DLD1 (cell line): ENCODE results near the gene MCEE.
"Not testable (repeated sequence)": the region's sequence is repeated elsewhere in the genome, so short reads cannot be mapped to it uniquely, and the experiment has no call there.

Source experiments
- in situ Hi-C: cut with HindIII; loops from 2 replicates; pipeline ENCODE4 v1.10.0; 2017; ENCODE audit warnings: low sequenced_read_pairs

MCEE gene

DNA sequence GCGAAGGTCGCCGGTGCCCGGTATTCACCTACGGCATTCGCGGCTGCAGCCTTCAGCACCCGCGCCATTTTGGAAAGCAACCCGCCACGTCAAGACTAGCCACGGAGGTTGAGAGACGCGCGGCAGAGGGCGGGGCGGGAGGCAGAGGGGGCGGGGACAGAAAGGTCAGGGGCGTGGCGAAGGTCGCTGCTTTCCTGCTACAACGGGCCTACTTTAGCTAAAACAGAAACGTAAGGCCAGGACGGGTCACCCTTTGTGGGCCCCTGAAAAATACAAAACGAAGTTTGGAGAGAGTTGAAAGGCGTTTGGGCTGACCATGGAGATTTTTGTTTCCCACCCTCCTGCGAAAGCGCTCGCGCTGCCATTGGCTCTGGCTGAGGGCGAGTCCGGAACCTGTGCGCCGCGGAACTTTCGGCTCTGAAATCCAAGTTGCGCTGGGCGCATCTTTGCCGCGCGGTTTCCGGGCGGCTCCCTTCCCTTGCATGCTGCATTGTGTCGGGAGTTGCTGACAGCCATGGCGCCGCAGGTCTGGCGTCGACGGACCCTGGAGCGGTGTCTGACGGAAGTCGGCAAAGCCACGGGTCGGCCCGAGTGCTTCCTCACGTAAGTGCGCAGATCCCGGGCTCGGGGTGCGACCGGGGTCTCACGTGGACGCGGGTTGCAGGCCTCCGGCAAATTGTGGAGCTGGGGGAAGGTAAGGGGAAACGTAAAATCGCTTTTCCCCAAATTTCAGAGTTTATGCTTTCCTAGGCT lies at the start of gene MCEE, which contains the start of gene MPHOSPH10:
Gene MCEE (minus strand): TSS at position 78 of the 753 bp plus-strand sequence. CDS start 10 bp downstream, at position 68.
Gene MPHOSPH10 (plus strand): TSS at position 483 of the 753 bp plus-strand sequence. CDS start 32 bp downstream, at position 515.
- in situ Hi-C loops: no loop called here

DNA sequence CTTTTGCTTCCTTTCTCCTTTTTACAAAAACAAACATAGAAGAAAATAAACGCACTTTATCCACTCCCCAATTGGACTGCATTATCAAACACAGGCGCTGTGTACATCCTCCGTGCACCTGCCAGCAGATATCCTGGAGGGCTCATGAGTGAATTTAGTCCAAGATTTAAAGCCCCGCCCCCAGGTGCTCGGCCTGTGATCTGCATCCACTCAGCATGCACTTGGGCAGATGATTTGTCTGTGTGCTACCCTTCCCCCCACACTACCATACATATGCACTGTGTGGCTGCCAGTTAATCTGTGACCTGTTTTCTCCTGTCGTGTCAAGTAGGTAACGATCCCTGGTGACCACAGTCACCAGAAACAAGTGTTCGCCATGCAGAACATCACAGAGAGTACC lies 48.8 kb upstream of the MCEE start:
- in situ Hi-C loops: not testable (repeated sequence)

DNA sequence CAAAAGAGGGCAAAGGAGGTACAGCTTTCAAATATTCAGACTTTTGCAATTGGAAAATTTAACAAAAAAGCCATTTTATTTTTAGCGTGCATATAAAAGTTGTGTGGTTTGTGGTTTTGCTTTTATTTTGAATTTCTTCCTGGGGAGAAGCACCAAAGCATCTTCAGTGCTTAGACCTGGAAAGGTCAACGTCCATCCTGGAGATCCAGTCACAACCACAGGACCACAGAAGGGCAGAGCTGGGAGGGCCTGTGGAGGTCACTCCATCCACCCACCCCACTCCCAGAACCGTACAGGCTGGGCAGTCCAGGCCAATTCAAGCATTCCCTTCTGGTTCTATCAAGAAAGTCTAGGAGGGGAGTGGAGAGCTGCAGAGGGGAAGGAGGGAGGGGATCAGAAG lies 44.2 kb upstream of the MCEE start:
- in situ Hi-C loops: no loop called here

DNA sequence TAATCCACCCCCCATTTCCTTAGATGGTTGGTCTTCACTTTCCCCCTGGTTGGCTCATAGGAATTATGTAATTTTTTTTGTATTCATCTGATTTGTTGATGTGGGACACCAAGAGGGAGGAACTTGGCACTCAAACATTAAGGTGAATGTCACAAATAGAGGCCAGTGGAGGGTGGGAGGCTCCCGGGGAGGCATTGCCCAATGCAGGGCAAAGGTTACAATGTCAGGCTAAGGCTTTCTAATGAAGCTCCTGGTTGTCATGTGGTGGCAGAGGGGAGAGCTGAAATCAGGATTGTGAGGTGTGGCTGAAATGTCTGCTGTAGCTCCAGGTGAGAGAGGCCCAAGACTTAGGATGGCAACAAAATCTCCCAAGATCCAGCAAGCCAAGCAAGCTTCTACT lies 43.1 kb upstream of the MCEE start:
- in situ Hi-C loops: no loop called here

DNA sequence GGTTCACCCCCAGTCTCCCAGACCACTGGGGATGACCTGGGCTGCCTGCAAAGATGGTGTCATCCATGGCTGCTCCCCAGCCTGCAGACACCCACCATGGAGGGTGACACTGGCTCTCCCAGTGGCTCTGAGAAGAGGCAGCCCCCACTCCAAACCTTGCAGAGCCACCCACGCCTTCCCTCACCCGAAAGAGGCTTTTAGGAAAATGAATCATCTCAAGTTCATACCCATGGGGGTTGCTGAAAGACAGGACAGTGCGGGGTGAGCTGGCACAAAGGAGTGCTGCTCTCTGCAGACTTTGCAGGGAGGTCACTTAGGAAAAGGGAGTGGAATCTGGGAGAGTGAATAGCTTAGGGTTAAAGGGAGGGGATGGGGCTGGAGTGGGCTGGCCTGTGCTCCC lies 36.8 kb upstream of the MCEE start:
- in situ Hi-C loops: no loop called here

DNA sequence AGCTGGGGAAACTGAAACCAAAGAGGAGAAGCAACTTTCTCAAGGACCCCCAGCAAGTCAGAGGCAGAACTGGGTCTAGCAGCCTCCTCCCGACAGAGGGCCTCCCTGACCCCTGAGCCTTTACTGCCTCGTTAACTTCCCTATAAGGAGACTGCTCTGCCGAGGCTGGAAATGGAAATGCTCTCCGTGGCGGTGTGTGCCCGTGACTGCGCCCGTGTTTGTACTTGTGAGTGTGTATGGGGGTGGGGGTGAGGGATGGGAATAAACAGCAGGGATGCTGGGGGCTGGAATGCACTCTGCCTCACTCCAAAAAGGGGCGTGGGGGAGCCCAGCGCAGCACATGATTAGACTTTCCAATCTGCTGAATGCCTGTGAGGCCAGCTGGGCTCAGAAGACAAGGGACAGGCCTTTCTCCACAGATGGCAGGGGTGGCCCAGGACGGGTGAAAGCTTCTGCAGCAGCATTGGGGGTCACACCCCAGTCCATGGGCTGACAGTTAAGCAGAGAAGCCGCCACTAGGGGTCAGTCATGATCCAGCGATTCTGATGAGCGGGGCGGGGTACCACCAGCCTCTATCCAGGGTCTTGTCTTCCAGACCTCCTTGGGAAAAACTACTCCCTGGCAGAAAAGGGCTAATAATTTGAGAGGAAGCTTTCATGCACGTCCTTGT lies 27.2 kb upstream of the MCEE start:
- in situ Hi-C loops: no loop called here

DNA sequence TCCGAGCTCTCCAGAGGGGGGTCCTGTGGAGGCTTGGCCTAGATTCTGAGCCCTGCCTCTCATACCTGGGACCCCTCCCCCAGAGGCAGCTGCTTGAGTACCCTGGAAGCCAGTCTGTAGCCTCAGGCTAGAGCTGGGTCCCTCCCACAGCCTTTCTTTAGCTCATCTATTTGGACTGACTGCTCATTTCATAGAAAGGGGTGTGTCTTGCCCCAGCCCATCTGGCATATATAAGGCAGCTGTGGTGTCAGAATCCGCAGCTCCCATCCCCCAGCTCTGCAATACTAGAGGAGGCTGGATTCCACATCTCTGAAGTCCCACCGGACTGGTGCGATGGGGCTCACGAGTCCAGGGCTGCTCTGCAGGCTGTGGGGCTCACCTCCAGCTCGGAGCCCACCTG lies 26.5 kb upstream of the MCEE start:
- in situ Hi-C loops: no loop called here

DNA sequence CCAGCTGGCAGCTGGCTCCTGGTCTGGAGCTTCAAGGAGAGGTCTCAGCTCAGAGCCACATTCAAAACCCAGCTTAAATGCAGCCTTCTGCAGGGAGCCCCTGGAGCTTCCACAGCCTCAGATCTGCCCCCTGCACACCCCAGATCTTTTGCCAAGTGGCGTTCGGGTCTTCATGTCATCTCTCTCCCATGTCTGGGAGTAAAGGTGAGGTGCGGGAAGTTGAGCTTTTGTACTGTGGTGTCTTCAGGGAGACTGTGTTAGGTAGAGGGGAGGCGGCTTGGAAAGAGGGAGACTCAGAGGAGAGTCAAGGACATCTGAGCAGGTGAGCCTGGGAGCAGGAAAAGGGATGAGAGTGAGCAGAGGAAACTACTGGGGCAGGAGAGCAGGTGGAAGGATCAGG lies 25.8 kb upstream of the MCEE start:
- in situ Hi-C loops: no loop called here

DNA sequence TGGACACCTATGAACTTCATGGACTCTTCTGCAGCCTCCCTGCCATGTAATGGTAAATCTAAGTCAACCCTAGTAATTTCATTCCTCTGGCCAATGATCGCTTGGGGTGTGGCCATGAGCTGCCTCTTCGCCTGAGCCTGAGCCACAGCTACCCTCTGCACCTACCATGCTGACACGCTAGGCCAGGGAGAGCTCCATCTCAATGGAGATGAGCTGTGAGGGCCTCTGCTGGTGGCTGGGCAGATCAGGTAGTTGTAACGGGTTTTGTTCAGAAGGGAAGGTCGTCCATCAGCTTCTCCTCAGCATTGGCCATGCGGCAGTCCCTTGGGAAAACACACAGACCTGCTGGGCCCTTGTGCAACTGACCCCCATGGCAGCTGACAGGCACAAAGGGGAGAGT lies 24.8 kb upstream of the MCEE start:
- in situ Hi-C loops: no loop called here

DNA sequence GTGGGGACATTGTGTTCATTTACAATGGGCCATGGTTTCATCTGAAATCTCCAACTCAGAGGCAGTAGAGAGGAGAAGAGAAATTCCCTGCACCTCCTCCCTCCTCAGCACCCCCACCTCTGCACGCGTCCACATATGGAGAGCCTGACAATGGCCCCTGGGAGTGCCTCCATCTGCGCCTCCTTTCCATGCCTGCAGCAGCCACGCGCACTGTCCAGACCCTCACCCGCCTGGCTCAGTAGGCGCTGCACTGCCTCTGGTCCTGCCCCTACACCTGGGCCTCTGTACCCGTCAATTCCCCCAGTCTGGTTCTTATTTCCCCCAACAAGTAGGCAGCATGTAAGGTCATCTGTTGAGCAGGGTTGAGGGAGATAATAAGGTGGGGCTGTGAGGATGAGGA lies 24.2 kb upstream of the MCEE start:
- in situ Hi-C loops: no loop called here

DNA sequence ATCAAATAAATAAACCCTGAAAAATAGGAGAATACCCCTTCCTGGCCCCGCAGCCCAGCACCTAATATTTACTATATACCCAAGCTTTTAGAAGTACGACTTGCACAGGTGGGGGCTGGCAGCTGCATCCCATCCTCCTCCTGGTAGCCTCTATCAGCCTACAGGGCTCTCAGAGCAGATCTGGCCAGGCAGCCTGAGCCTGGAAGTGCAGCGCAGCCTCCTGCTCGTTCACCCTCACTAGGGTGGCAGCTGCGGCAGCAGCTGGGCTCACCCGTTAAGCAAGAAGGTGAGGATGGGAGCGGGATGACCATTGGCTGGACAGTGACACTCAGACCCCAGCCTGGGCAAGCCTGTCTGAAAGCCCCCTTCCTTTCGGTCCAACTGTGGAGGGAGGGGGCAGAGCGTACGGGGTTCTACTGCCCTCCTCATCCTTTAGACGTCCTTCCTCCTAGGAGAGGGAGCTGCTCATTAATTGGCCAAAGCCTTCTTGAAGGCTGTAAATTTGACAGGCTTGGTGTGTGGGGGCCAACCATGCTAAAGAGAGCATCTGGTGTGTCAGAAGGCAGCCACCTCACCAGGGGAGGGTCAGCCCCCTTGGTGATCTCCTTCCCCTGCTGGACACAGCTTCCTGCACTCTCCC lies 23.7 kb upstream of the MCEE start:
- in situ Hi-C loops: no loop called here

DNA sequence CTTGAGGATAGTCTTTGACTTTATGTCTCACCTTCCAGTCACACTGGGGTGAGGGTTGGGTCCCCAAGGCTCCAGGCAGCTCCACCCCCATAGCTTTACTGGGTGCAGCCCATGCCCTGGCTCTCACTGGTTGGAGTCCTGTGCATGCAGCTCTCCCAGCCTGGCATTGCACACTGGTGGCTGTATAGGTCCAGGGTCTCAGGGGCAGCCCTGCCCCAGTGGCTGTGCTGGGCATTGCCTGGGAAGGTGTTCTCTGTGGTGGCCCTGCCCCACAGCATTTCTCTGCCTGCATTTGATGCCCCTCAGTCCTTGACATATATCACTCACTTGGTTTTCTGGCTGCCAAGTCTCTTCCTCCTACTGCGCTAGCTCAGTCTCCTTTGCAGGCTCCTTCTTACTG lies 21.6 kb upstream of the MCEE start:
- in situ Hi-C loops: no loop called here

DNA sequence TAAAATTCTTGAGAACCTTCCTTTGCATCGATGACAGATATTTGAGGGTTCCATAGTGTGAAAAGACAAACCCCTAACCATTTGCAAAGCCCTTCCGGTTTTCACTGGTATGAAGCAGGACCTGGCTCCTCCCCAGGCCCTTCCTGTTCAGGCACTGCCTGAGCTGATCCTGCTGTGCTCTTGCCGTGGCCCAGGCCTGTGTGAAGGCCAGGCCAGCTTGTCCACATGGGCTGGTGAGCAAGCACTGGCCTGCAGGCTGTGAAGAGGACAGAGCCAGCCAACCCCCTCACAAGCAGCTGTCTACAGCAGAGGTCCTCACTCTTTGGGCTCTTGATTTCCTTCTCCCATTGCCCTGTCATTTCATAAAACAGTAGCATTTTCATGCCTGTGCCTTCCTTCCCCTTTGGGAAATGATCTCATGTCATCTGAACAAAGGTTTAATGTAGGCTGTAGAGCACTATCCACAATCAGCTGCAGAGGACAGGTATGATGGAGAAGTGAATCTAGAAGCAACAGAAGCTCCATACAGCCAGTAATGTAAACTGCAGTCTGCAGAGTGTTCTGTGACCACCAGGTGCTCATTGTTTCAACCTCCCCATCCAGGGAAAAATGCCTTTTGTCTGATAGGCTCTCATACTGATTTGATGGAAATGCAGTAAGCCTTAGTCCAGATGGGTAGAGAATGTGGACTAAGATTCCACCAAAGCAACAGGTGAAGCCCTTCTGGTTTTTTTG lies 20.2 kb upstream of the MCEE start:
- in situ Hi-C loops: no loop called here

DNA sequence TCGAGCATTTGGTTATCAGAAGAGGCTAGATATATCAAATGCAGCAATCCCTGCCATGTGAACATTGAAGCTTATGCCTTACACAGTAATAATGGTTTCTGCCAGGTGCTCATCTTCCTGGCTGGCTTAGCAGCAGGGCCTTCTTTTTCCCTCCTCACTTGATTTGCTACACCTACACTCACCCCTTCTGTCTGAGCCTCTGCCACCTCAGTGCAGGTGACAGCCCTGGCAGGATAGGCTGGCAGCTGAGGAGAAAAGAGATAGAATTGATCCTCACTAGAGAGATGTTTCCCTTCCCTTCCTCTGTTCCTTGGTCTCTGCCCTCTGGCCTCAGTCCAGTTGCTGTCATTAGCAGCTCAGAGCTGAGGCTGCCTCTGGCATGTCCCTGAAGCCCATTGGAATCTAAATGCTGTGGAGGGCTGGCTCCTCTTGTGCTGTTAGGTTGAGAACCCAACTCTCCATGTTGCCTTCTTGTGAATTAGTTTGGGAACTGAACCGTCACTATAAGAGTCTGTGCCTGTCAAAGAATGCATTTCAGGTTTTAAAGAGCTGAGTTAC lies 18.6 kb upstream of the MCEE start:
- in situ Hi-C loops: loop anchor here (10.0 kb wide), 1 partner anchor 246 kb away; no protein-coding TSS in a partner anchor

DNA sequence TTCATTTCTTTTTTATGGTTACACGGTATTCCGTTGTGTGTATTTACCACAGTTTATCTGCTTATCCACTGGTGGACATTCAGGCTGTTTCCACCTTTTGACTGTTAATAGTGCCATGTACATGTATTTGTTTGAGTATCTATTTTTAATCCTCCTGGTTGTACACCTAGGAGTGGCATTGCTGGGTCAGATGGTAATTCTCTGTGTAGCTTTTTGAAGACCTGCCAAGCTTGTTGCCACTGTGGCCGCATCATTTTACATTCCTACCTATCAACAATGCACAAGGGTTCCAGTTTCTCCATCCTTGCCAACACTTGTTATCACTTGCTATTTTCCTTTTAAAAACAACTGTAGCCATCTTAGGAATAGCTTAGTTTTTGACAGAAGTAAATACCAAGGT lies 13.8 kb upstream of the MCEE start:
- in situ Hi-C loops: loop anchor here (10.0 kb wide), 1 partner anchor 251 kb away; no protein-coding TSS in a partner anchor

DNA sequence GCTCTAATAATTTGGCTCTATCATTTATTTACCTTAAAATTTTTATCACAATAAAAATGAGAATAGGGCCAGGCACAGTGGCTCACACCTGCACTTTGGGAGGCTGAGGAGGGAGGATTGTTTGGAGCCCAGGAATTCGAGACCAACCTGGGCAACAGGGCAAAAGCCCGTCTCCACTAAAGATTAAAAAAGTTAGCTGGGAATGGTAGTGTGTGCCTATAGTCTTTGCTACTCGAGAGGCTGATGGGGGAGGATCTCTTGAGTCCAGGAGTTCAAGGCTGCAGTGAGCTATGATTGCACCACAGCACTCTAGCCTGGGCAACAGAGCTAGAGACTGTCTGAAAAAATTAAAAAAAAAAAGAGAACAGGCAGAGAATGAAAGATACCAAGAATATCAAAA lies 6.1 kb upstream of the MCEE start:
- in situ Hi-C loops: no loop called here

DNA sequence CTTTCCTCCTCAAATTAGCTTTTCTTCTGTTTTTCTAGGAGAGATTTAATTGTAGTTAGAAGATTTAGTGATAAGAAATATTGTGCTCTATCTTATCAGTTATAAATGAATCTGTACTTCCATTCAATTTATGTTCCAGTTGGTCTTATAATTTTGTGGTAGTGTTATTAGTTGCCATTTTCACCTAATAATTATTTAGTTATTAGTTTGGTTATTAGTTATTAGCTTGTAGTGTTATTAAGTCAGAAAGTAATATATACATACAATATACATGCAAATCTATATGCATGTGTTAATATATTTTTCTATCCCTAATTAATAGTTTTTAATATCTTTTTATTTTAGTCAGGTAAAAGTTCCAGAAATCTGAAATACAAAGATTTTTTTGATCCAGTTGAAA lies 3.6 kb upstream of the MCEE start:
- in situ Hi-C loops: no loop called here

DNA sequence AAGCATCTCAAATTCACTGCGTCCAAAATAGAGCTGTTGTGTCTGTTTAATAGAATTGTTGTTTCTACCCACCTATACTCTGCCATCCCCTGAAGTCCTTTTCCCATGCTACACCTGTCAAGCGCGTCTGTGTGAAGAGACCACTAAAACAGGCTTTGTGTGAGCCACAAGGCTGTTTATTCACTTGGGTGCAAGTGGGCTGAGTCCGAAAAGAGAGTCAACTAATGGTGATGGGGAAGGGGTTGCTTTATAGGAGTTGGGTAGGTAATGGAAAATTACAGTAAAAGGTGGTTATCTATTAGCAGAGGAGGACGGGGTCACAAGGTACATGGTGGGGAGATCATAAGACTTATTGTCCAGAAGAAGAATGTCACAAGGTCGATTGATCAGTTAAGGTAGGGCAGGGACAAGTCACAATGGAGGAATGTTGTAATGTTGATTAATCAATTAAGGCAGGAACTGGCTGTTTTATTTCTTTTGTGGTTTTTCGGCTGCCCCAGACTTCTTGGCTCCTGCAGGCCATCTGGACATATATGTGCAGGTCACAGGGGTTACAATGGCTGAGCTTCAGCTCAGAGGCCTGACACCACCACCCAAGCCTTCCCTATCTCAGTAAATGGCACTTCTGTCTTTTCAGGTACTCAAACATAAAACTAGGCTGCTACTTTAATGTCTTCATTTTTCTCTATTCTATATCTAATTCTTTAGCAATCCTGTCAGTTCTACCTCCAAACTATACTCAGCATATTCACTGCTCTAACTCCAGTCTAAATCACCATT lies 1.5 kb upstream of the MCEE start:
- in situ Hi-C loops: not testable (repeated sequence)

DNA sequence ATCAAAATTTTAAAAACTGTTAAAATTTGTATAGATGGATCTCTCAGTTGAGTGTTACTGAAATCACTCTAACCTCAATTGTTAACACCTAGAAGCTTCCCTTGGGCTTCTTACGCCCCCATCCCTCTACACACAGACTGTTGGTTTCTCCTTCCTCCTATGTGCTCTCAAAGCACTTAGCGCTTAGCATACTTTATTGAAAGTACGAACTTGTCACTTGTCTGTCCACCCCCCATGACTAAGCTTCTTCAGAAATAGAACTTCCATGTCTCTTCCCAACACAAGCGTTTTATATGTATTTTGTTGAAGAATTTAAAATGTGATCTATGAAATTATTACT lies 846 bp upstream of the MCEE start:
- in situ Hi-C loops: no loop called here

DNA sequence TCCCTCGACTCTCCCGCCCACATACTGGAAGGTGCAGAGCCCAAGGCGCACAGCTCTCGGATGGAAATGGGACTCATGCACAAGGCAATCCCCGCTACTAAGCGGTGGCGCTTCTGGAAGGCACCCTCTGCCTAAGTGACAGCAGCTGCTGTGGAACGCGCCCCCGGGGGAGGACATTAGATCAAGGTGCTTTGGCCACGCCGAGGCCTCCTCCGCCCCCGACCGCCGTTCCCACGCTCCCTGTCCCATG lies 202 bp downstream of the MCEE start:
- in situ Hi-C loops: no loop called here
